K562 (cell line): ENCODE results near the gene BARHL2.

Source experiments
- DNMT1 ChIP-seq: fragments of 450-650 bp; IDR thresholded peaks from 2 replicates; pipeline ENCODE4 v1.6.1; 2016; ENCODE audit warnings: antibody characterized with exemption, mild to moderate bottlenecking
- EP300 ChIP-seq: IDR thresholded peaks from 2 replicates; pipeline ENCODE4 v1.6.1; 2012; ENCODE audit warnings: low read length, improper control_type of control experiment
- TF ChIP-seq, protein P1 (sequence below), 3 experiments: IDR thresholded peaks in 2 of 3; conservative IDR thresholded peaks in 1 of 3; 2 replicates each; pipeline ENCODE4 v1.5.1; 2011 to 2012; ENCODE audit warnings: low read length in 3 of 3, mild to moderate bottlenecking in 3 of 3, control low read depth in 2 of 3, improper control_type of control experiment in 1 of 3, inconsistent platforms in 1 of 3, low read depth in 1 of 3, mixed read lengths in 1 of 3, moderate library complexity in 1 of 3; ENCODE audit not compliant: insufficient read depth in 2 of 3

DNA sequence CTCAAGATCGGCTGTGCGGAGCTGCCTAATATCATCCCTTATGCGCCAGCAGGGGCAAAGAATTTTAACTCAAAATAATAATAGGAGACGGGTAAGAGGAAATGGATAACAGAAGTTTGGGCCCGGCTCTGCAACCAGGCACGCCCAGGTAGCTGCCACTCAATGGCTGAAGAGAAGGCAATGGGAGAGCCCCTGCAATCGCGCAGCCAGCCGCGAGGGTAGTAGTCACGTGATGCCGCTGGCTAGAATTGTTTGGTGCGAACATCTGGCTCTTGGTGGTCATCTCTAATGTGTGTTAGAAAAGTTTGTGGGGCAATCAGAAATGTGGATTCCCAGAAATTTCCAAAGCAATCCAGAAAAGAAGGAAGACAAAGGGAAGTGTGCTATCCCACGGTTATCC is 12.3 kb downstream of the BARHL2 start:
- TF ChIP-seq, protein P1, sequence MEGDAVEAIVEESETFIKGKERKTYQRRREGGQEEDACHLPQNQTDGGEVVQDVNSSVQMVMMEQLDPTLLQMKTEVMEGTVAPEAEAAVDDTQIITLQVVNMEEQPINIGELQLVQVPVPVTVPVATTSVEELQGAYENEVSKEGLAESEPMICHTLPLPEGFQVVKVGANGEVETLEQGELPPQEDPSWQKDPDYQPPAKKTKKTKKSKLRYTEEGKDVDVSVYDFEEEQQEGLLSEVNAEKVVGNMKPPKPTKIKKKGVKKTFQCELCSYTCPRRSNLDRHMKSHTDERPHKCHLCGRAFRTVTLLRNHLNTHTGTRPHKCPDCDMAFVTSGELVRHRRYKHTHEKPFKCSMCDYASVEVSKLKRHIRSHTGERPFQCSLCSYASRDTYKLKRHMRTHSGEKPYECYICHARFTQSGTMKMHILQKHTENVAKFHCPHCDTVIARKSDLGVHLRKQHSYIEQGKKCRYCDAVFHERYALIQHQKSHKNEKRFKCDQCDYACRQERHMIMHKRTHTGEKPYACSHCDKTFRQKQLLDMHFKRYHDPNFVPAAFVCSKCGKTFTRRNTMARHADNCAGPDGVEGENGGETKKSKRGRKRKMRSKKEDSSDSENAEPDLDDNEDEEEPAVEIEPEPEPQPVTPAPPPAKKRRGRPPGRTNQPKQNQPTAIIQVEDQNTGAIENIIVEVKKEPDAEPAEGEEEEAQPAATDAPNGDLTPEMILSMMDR (IDR thresholded peaks at IDR 0.05 in 2 of 3, conservative IDR thresholded peaks at IDR 0.05 in 1 of 3; ENCODE audit: insufficient read depth in 2 of 3, low read depth in 1 of 3, low read length in 3 of 3) = no peak
- TF ChIP-seq EP300 (no peak), DNMT1 (no peak)
